Fibroblast of lung (primary cell): Measurements from ENCODE around the gene CTNNA2.

ENCODE experiments used
- EZH2 ChIP-seq: IDR thresholded peaks from 2 replicates; pipeline ENCODE4 v1.5.1; 2012; ENCODE audit warnings: low read length, control low read depth, mild to moderate bottlenecking; ENCODE audit errors: missing control alignments
- TF ChIP-seq, protein P1 (sequence below), 2 donors: IDR thresholded peaks in 1 of 2; conservative IDR thresholded peaks in 1 of 2; 1 replicate in 1 of 2; 2 replicates in 1 of 2; pipeline ENCODE4 v1.5.1; 2011 to 2012; ENCODE audit warnings: low read length in 2 of 2, control low read depth in 1 of 2, inconsistent platforms in 1 of 2, low read depth in 1 of 2, mild to moderate bottlenecking in 1 of 2

DNA sequence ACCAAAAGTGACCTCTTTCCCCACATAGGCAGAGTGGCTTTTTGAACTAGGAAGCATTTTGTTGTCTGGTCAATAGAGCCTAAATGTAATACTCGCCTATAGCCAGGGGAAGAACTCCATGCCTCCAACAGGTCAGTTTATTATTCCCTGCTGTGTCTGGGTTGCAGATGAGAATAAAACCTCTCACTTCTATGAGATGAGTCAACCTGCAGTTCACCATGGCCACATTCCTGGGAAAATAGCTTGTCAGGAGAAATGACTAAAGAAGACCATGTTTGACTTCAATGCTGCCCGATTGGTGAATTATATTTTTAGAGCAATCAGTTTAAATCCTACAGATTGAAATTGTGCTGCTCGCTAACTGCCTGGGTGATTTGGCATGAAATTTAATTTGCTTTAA lies 838.4 kb downstream of the CTNNA2 start:
- TF ChIP-seq, protein P1, sequence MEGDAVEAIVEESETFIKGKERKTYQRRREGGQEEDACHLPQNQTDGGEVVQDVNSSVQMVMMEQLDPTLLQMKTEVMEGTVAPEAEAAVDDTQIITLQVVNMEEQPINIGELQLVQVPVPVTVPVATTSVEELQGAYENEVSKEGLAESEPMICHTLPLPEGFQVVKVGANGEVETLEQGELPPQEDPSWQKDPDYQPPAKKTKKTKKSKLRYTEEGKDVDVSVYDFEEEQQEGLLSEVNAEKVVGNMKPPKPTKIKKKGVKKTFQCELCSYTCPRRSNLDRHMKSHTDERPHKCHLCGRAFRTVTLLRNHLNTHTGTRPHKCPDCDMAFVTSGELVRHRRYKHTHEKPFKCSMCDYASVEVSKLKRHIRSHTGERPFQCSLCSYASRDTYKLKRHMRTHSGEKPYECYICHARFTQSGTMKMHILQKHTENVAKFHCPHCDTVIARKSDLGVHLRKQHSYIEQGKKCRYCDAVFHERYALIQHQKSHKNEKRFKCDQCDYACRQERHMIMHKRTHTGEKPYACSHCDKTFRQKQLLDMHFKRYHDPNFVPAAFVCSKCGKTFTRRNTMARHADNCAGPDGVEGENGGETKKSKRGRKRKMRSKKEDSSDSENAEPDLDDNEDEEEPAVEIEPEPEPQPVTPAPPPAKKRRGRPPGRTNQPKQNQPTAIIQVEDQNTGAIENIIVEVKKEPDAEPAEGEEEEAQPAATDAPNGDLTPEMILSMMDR (conservative IDR thresholded peaks at IDR 0.05 in 1 of 2, IDR thresholded peaks at IDR 0.05 in 1 of 2; ENCODE audit: low read depth in 1 of 2, low read length in 2 of 2) = no peak
- no peak for TF ChIP-seq EZH2
